ENCODE results near the gene KRTAP13-2. TPM values are rescaled to one million over a fixed set of nuclear protein-coding genes. Genes with fewer than 3 reads are reported as not detected.

Gene KRTAP13-2
- total and polyA plus RNA-seq, 4 donors, result not detected

DNA sequence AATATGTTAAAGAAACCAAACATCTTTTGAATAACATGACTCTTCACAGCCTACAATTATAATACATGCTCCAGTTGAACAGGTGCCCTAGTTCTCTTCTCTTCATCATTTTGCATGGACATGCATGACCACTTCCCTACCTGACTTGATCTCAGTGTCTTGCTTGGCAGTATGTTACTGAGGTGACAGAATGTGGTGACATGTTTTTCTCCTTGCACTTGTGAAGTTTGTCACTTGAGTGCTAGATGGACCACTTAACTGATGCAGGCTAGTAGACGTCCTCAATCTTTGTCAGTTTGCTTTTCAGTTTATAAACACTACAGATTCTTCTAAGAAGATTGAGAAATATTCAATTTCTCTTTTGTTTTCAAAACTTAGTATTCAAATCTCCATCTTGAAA lies 10.1 kb upstream of the KRTAP13-2 start:
- no peak for DNase-seq (ENCODE audit: low spot score)
- H3K27me3 ChIP-seq (ENCODE audit: control insufficient read depth in 4 of 4, insufficient read depth in 4 of 4, low read length in 3 of 4), result peaks cover 0 to 4% (median 0%) of the 10 kb centered on the region in 4 donors
- 33% methylated on average over 1 of the region's 1 CpG for WGBS
- no peaks in the 10 kb centered on the region for H3K36me3 ChIP-seq (ENCODE audit: control insufficient read depth in 4 of 4, insufficient read depth in 3 of 4, low read depth in 1 of 4, low read length in 3 of 4)
- TF ChIP-seq, protein P1, sequence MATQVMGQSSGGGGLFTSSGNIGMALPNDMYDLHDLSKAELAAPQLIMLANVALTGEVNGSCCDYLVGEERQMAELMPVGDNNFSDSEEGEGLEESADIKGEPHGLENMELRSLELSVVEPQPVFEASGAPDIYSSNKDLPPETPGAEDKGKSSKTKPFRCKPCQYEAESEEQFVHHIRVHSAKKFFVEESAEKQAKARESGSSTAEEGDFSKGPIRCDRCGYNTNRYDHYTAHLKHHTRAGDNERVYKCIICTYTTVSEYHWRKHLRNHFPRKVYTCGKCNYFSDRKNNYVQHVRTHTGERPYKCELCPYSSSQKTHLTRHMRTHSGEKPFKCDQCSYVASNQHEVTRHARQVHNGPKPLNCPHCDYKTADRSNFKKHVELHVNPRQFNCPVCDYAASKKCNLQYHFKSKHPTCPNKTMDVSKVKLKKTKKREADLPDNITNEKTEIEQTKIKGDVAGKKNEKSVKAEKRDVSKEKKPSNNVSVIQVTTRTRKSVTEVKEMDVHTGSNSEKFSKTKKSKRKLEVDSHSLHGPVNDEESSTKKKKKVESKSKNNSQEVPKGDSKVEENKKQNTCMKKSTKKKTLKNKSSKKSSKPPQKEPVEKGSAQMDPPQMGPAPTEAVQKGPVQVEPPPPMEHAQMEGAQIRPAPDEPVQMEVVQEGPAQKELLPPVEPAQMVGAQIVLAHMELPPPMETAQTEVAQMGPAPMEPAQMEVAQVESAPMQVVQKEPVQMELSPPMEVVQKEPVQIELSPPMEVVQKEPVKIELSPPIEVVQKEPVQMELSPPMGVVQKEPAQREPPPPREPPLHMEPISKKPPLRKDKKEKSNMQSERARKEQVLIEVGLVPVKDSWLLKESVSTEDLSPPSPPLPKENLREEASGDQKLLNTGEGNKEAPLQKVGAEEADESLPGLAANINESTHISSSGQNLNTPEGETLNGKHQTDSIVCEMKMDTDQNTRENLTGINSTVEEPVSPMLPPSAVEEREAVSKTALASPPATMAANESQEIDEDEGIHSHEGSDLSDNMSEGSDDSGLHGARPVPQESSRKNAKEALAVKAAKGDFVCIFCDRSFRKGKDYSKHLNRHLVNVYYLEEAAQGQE (IDR thresholded peaks at IDR 0.05), result no peak
- TF ChIP-seq, protein P2, sequence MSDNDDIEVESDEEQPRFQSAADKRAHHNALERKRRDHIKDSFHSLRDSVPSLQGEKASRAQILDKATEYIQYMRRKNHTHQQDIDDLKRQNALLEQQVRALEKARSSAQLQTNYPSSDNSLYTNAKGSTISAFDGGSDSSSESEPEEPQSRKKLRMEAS (IDR thresholded peaks at IDR 0.05), result no peak
- TF ChIP-seq SP1 (IDR thresholded peaks at IDR 0.05) (no peak), RAD21 (IDR thresholded peaks at IDR 0.05) (no peak), FOXA1 (IDR thresholded peaks at IDR 0.05) (no peak), HNF4A (conservative IDR thresholded peaks at IDR 0.05) (no peak), GABPA (IDR thresholded peaks at IDR 0.05 in 1 of 2, conservative IDR thresholded peaks at IDR 0.05 in 1 of 2) (no peak), NR2F2 (IDR thresholded peaks at IDR 0.05) (no peak), RXRA (IDR thresholded peaks at IDR 0.05) (no peak), FOXA2 (IDR thresholded peaks at IDR 0.05) (no peak), TAF1 (conservative IDR thresholded peaks at IDR 0.05) (no peak), HNF4G (IDR thresholded peaks at IDR 0.05) (no peak), JUND (IDR thresholded peaks at IDR 0.05) (no peak)
- TF ChIP-seq, protein P3, sequence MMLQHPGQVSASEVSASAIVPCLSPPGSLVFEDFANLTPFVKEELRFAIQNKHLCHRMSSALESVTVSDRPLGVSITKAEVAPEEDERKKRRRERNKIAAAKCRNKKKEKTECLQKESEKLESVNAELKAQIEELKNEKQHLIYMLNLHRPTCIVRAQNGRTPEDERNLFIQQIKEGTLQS (IDR thresholded peaks at IDR 0.05), result no peak
- no peaks in the 10 kb centered on the region for H3K4me1 ChIP-seq (ENCODE audit: control insufficient read depth in 4 of 4, insufficient read depth in 4 of 4, low read length in 3 of 4)
- H3K27ac ChIP-seq (ENCODE audit: low read depth in 1 of 2, low read length in 2 of 2), result no peak overlapping the region
- no peak overlapping the region for H3K4me3 ChIP-seq (ENCODE audit: low read depth in 1 of 3, low read length in 3 of 3)
- no peak overlapping the region for H3K9ac ChIP-seq (ENCODE audit: low read depth in 1 of 2, low read length in 2 of 2)
- no peaks in the 10 kb centered on the region for H3K9me3 ChIP-seq (ENCODE audit: control insufficient read depth in 4 of 4, low read length in 3 of 4)

DNA sequence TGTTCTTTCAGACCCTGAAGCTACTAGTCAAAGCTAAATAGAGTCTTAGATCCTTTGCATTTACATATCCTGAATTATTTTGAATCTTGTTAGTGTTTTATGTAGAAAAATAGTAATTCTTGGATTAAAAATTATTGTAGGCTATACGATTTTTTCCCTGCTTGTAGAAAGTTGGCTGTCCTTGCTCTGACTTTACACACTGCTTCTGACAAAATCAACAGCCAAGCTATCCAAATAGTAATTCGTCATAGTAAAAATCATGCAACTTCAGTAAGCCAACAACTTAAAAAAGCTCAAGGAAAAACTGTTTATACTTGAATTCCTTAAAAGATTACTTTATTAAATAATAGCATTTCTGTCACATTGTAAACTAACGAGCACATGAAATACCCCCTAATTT lies 16.2 kb downstream of the KRTAP13-2 start:
- WGBS, result 47% methylated on average over 3 of the region's 3 CpGs
- no peak overlapping the region for H3K9ac ChIP-seq (ENCODE audit: low read depth in 1 of 2, low read length in 2 of 2)
- no peaks in the 10 kb centered on the region for H3K4me1 ChIP-seq (ENCODE audit: control insufficient read depth in 4 of 4, insufficient read depth in 4 of 4, low read length in 3 of 4)
- no peak for DNase-seq (ENCODE audit: low spot score)
- H3K36me3 ChIP-seq (ENCODE audit: control insufficient read depth in 4 of 4, insufficient read depth in 3 of 4, low read depth in 1 of 4, low read length in 3 of 4), result no peaks in the 10 kb centered on the region
- no peak overlapping the region for H3K4me3 ChIP-seq (ENCODE audit: low read depth in 1 of 3, low read length in 3 of 3)
- H3K27ac ChIP-seq (ENCODE audit: low read depth in 1 of 2, low read length in 2 of 2), result no peak overlapping the region
- TF ChIP-seq TAF1 (conservative IDR thresholded peaks at IDR 0.05) (no peak), RAD21 (IDR thresholded peaks at IDR 0.05) (no peak), FOXA2 (IDR thresholded peaks at IDR 0.05) (no peak), NR2F2 (IDR thresholded peaks at IDR 0.05) (no peak), FOXA1 (IDR thresholded peaks at IDR 0.05) (no peak), HNF4A (conservative IDR thresholded peaks at IDR 0.05) (no peak), HNF4G (IDR thresholded peaks at IDR 0.05) (no peak), SP1 (IDR thresholded peaks at IDR 0.05) (no peak), YY1 (IDR thresholded peaks at IDR 0.05) (no peak)
- TF ChIP-seq, protein P2 (IDR thresholded peaks at IDR 0.05), result no peak
- TF ChIP-seq, protein P4, sequence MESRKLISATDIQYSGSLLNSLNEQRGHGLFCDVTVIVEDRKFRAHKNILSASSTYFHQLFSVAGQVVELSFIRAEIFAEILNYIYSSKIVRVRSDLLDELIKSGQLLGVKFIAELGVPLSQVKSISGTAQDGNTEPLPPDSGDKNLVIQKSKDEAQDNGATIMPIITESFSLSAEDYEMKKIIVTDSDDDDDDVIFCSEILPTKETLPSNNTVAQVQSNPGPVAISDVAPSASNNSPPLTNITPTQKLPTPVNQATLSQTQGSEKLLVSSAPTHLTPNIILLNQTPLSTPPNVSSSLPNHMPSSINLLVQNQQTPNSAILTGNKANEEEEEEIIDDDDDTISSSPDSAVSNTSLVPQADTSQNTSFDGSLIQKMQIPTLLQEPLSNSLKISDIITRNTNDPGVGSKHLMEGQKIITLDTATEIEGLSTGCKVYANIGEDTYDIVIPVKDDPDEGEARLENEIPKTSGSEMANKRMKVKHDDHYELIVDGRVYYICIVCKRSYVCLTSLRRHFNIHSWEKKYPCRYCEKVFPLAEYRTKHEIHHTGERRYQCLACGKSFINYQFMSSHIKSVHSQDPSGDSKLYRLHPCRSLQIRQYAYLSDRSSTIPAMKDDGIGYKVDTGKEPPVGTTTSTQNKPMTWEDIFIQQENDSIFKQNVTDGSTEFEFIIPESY (IDR thresholded peaks at IDR 0.05), result no peak
- TF ChIP-seq, protein P5, sequence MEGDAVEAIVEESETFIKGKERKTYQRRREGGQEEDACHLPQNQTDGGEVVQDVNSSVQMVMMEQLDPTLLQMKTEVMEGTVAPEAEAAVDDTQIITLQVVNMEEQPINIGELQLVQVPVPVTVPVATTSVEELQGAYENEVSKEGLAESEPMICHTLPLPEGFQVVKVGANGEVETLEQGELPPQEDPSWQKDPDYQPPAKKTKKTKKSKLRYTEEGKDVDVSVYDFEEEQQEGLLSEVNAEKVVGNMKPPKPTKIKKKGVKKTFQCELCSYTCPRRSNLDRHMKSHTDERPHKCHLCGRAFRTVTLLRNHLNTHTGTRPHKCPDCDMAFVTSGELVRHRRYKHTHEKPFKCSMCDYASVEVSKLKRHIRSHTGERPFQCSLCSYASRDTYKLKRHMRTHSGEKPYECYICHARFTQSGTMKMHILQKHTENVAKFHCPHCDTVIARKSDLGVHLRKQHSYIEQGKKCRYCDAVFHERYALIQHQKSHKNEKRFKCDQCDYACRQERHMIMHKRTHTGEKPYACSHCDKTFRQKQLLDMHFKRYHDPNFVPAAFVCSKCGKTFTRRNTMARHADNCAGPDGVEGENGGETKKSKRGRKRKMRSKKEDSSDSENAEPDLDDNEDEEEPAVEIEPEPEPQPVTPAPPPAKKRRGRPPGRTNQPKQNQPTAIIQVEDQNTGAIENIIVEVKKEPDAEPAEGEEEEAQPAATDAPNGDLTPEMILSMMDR (IDR thresholded peaks at IDR 0.05; ENCODE audit: low read depth, low read length, missing input control), result no peak
- TF ChIP-seq, protein P1 (IDR thresholded peaks at IDR 0.05), result no peak
- peaks cover 0 to 3% (median 1%) of the 10 kb centered on the region in 4 donors for H3K27me3 ChIP-seq (ENCODE audit: control insufficient read depth in 4 of 4, insufficient read depth in 4 of 4, low read length in 3 of 4)
- H3K9me3 ChIP-seq (ENCODE audit: control insufficient read depth in 4 of 4, low read length in 3 of 4), result no peaks in the 10 kb centered on the region
